Measurements from ENCODE around the gene NFS1.

GRCh38 chr20:35632539-35633115, 66.5 kb downstream of the NFS1 start:
- no peak for TF ChIP-seq CTCF (optimal IDR thresholded peaks at IDR 0.05 in 1 of 3, IDR thresholded peaks at IDR 0.05 in 1 of 3, conservative IDR thresholded peaks at IDR 0.05 in 1 of 3; ENCODE audit: extremely low read depth in 1 of 3, insufficient read depth in 2 of 3, low read length in 3 of 3)
- TF ChIP-seq EZH2 (IDR thresholded peaks at IDR 0.05; ENCODE audit: low read length) = no peak

Data from keratinocyte (primary cell).